Testis (tissue), 3 donors: ENCODE data around the gene URGCP. TPM values are rescaled to one million over a fixed set of nuclear protein-coding genes. Genes with fewer than 3 reads are reported as not detected.
A peak's percentile ranks its signal among the peaks of the same experiment; 100 is the strongest.
"Not testable (repeated sequence)": the region's sequence is repeated elsewhere in the genome, so short reads cannot be mapped to it uniquely, and the experiment has no call there.

Experiments
- DNase-seq: peaks from one replicate; pipeline ENCODE4 v3.0.0-alpha.2; 2019
- H3K27ac ChIP-seq, 2 donors: fragments of 200-600 bp; sonication (generic); one replicate each; pipeline ENCODE4 v1.5.1; 2019
- H3K27me3 ChIP-seq: fragments of 200-600 bp; sonication (generic); one replicate; pipeline ENCODE4 v1.5.1; 2019
- H3K36me3 ChIP-seq: fragments of 200-600 bp; sonication (generic); one replicate; pipeline ENCODE4 v1.5.1; 2017; ENCODE audit warnings: low read depth; ENCODE audit errors: missing control alignments
- H3K4me1 ChIP-seq: fragments of 200-600 bp; sonication (generic); one replicate; pipeline ENCODE4 v1.5.1; 2019
- H3K4me3 ChIP-seq, 2 donors: fragments of 200-600 bp; sonication (generic); one replicate each; pipeline ENCODE4 v1.5.1; 2017 to 2019
- H3K9me3 ChIP-seq: fragments of 200-600 bp; sonication (generic); one replicate; pipeline ENCODE4 v1.5.1; 2017
- CTCF ChIP-seq, 3 experiments: fragments of 450-650 bp in 2 of 3; fragments of 200-600 bp in 1 of 3; sonication (generic) in 1 of 3; IDR thresholded peaks; one replicate each; pipeline ENCODE4 v1.5.1; 2016 to 2019; ENCODE audit warnings: antibody characterized with exemption in 3 of 3, mild to moderate bottlenecking in 2 of 3, moderate library complexity in 1 of 3
- POLR2A ChIP-seq: fragments of 450-650 bp; IDR thresholded peaks from one replicate; pipeline ENCODE4 v1.6.1; 2017; ENCODE audit warnings: antibody characterized with exemption, mild to moderate bottlenecking, moderate library complexity
- WGBS, 2 donors: methylation state at CpG; one replicate each; pipeline ENCODE4 v1.1.5; 2018; 5-methylcytosine and 5-hydroxymethylcytosine counted together
- intact Hi-C: fragments of 100-400 bp; cut with DNase I; formaldehyde crosslinking; loops from one replicate; pipeline ENCODE4 v1.15.1; 2023; ENCODE audit warnings: low total_unique reads
- polyA plus RNA-seq: library from polyadenylated mRNA; stranded (reverse); fragments of 350-450 nt; fragmentation: Illumina TruSeq; extraction: RNeasy Lipid Tissue Mini Kit (QIAGEN cat#74804); gene quantifications from one replicate; pipeline ENCODE4 v1.2.3, GENCODE V29; 2014; ENCODE audit warnings: low read depth, low replicate concordance; ENCODE audit not compliant: insufficient read depth
- total RNA-seq, 2 donors: library from RNA; depleted of rRNA; stranded (reverse); fragments of >200 nt; gene quantifications; one replicate each; pipeline ENCODE4 v1.2.3, GENCODE V29; 2016

The URGCP gene
- total and polyA plus RNA-seq, 3 donors from 2014 or later: 20.1 to 33.0 (median 24.9) TPM

- H3K4me1 ChIP-seq: no peaks in the 10 kb centered on the region
- intact Hi-C loops: no loop called here
- H3K36me3 ChIP-seq: no peaks in the 10 kb centered on the region
- H3K4me3 ChIP-seq: no peak overlapping the region
- no peak for TF ChIP-seq POLR2A
- TF ChIP-seq CTCF (IDR thresholded peaks at IDR 0.05): no peak
- 90 to 100% methylated on average over 2 of the region's 2 CpGs for WGBS, 2 donors
- H3K27me3 ChIP-seq: no peaks in the 10 kb centered on the region
- DNase-seq: no peak
- H3K9me3 ChIP-seq: no peaks in the 10 kb centered on the region
- H3K27ac ChIP-seq: no peak overlapping the region
Measured at GRCh38 chr7:43844662-43845061, 61.7 kb downstream of the URGCP start.

- Histone ChIP-seq H3K27me3 (no peaks in the 10 kb centered on the region), H3K4me1 (no peaks in the 10 kb centered on the region), H3K9me3 (no peaks in the 10 kb centered on the region), H3K27ac (no peak overlapping the region), H3K36me3 (no peaks in the 10 kb centered on the region), H3K4me3 (no peak overlapping the region)
- no peak for DNase-seq
- no peak for TF ChIP-seq POLR2A
- no peak for TF ChIP-seq CTCF (IDR thresholded peaks at IDR 0.05)
- 76 to 97% methylated on average over 2 of the region's 2 CpGs for WGBS, 2 donors
- intact Hi-C loops: no loop called here
Measured at GRCh38 chr7:43844257-43844656, 62.1 kb downstream of the URGCP start.

- intact Hi-C loops: no loop called here
- DNase-seq: no peak
Measured at GRCh38 chr7:43843296-43843695, 63.1 kb downstream of the URGCP start.

GRCh38 chr7:43838201-43838658 lies 68.2 kb downstream of the URGCP start:
- Histone ChIP-seq H3K36me3 (no peaks in the 10 kb centered on the region), H3K4me1 (peaks cover 4% of the 10 kb centered on the region), H3K4me3 (peak overlapping the region in 1 of 2 donors; percentile 38), H3K9me3 (no peaks in the 10 kb centered on the region), H3K27ac (no peak overlapping the region), H3K27me3 (no peaks in the 10 kb centered on the region)
- DNase-seq: no peak
- intact Hi-C loops: no loop called here
- no peak for TF ChIP-seq POLR2A
- no peak for TF ChIP-seq CTCF (IDR thresholded peaks at IDR 0.05)
- 57 to 65% methylated on average over 9 of the region's 9 CpGs for WGBS, 2 donors

More at GRCh38 chr7:43843296-43843695, 63.1 kb downstream of the URGCP start:
- no peaks in the 10 kb centered on the region for H3K36me3 ChIP-seq
- TF ChIP-seq CTCF (IDR thresholded peaks at IDR 0.05) (no peak), POLR2A (no peak)
- no peaks in the 10 kb centered on the region for H3K9me3 ChIP-seq
- 89 to 93% methylated on average over 4 of the region's 4 CpGs for WGBS, 2 donors
- peaks cover 4% of the 10 kb centered on the region for H3K4me1 ChIP-seq
- H3K27me3 ChIP-seq: no peaks in the 10 kb centered on the region
- H3K4me3 ChIP-seq: no peak overlapping the region
- no peak overlapping the region for H3K27ac ChIP-seq

GRCh38 chr7:43834463-43835251 lies 71.7 kb downstream of the URGCP start:
- Histone ChIP-seq H3K9me3 (no peaks in the 10 kb centered on the region), H3K4me3 (no peak overlapping the region), H3K27ac (no peak overlapping the region), H3K4me1 (peaks cover 4% of the 10 kb centered on the region), H3K36me3 (no peaks in the 10 kb centered on the region), H3K27me3 (no peaks in the 10 kb centered on the region)
- intact Hi-C loops: no loop called here
- 76 to 77% methylated on average over 8 of the region's 8 CpGs for WGBS, 2 donors
- no peak for TF ChIP-seq CTCF (IDR thresholded peaks at IDR 0.05)
- no peak for TF ChIP-seq POLR2A
- no peak for DNase-seq

- H3K27me3 ChIP-seq, intact Hi-C loops, H3K4me3 ChIP-seq, H3K27ac ChIP-seq, DNase-seq, H3K9me3 ChIP-seq, H3K4me1 ChIP-seq, H3K36me3 ChIP-seq: not testable (repeated sequence)
Measured at GRCh38 chr7:43830917-43831316, 75.5 kb downstream of the URGCP start.
